HG02970 (cell line): ENCODE measurements around the gene HAL.

ENCODE experiments used
- ATAC-seq: cut with Tn5 transposase; IDR thresholded peaks from one replicate; pipeline ENCODE4 v1.9.1; 2021; ENCODE audit warnings: mild to moderate bottlenecking, moderate library complexity, moderate number of reproducible peaks; ENCODE audit not compliant: unreplicated experiment, low FRiP score

The HAL gene

GRCh38 chr12:95996034-95996658, at the start of gene HAL:
HAL (minus strand) TSS chr12:95996344; CDS start chr12:95995910, 434 bp downstream.
- no peak for ATAC-seq

- no peak for ATAC-seq
Observed at GRCh38 chr12:96045566-96045965, 49.4 kb upstream of the HAL start.

GRCh38 chr12:96044943-96045290, 48.8 kb upstream of the HAL start:
- no peak for ATAC-seq

DNA sequence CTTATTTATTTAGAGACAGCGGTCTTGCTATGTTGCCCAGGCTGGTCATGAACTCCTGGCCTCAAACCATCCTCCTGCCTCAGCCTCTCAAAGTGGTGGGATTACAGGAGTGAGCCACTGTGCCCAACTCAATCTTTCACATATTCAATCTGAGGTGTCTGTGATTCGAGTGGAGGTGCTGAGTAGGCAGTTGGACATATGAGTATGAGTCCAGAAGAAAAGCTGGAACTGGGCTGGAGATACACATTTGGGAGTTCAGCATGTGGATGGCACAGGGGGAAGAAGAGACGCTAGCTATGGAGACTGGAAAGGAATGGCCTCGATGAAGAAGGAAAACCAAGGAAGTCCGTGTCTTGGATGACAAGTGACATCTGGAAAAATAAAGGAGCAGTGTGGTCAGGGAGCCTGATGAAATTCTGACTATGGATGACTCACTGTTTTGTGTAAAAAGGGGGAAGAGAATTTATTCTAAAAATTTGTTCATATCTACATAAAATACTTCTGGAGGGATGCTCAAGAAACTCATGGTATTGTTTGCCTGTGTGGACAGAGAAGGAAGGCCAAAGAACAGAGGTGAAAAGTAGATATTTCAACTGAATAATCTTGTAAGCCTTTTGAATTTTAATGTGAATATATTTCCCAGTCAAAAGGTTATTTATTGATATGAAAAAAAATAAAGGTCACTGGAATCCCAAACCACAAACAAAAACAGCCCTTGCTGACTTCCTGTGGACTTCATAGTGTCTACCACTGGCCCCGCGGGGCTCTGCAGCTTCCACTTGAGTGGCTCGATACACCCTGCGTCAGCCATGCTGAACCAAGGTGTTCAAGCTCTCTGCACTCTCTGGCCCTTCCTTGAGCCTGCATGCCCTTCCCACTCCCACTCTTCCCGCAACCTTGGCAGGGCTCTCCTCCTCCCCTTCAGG, 48.1 kb upstream of the HAL start:
- ATAC-seq: no peak

GRCh38 chr12:96041181-96041580, 45.0 kb upstream of the HAL start:
- ATAC-seq: no peak

DNA sequence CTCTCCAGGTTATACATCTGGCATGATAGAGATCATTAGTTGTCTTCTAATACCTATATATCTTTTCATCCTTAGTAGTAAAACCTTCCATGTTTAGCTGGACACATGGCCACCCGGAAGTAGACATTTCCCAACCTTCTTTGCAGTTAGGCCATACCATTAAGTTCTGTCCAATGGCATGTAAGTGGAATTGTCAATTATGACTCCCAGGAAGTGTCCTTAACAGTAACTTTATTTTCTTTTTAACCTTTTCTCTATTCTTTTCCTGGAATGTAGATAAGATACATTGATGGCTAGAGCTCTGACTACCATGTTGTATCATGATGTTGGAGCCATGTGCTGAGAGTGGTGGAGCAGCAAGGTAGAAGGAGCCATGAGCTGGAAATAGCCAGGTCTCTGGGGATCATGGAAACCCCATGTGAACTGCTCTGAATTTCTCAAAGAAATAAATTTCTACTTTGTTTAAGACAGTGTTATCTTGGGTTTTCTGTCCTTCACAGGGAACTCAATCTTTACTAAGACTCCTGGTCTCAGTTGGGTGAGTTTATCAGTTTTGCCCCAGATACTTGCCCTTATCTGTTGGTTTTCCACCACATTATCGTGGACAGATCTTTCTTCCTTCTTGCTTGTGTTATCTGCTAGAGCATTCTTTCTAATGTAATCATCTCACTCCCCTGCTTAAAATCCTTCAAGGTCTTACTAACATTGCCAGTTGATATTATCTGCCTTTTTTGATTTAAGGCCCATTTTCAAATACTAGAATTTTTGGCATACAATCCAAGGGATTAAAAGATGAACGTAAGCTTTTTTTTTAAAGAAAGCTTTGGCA, 44.4 kb upstream of the HAL start:
- no peak for ATAC-seq

DNA sequence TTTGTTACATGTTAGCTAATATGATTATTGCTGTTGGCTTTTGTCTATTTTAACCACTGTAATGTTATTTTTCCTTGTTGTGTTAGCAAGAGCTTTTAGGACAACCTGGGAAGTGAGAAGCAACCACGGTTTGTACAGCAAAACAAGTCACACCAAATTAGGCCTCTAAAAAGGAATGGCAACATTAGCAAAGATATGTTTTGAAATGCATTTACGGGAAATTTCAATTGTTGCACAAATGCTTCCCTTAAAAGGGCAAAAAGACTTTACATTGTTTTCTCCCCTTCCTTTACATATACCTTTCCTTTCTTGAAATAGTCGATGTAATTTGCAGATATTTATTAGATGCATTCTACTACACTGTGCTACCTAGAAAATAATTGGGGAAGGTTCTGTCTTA, 43.4 kb upstream of the HAL start:
- no peak for ATAC-seq

DNA sequence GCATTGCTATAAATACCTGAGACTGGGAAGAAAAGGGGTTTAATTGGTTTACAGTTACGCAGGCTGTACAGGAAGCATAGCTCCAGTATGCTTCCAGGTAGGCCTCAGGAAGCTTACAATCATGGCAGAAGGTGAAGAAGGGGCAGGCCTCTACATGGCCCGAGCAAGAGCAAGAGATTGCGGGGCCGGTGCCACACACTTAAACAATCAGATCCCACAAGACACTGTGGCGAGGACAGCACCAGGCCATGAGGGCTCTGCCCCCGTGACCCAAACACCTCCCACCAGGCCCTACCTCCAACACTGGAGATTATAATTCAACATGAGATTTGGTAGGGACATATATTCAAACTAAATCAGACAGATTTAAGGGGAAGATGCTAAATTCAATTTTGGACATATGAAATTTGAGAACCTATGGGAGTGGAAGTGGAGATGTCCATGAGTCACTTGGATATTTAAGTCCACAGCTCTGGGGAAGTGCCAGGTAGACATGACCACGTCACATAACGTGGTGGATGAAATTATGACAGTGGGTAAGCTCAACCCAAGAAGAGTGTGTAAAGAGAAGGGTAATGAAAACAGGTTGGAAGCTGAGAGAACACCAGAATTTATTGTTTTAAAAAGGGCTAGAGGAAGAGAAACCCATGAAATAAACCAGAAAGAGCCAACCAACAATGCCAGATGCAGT, 40.8 kb upstream of the HAL start:
- no peak for ATAC-seq

DNA sequence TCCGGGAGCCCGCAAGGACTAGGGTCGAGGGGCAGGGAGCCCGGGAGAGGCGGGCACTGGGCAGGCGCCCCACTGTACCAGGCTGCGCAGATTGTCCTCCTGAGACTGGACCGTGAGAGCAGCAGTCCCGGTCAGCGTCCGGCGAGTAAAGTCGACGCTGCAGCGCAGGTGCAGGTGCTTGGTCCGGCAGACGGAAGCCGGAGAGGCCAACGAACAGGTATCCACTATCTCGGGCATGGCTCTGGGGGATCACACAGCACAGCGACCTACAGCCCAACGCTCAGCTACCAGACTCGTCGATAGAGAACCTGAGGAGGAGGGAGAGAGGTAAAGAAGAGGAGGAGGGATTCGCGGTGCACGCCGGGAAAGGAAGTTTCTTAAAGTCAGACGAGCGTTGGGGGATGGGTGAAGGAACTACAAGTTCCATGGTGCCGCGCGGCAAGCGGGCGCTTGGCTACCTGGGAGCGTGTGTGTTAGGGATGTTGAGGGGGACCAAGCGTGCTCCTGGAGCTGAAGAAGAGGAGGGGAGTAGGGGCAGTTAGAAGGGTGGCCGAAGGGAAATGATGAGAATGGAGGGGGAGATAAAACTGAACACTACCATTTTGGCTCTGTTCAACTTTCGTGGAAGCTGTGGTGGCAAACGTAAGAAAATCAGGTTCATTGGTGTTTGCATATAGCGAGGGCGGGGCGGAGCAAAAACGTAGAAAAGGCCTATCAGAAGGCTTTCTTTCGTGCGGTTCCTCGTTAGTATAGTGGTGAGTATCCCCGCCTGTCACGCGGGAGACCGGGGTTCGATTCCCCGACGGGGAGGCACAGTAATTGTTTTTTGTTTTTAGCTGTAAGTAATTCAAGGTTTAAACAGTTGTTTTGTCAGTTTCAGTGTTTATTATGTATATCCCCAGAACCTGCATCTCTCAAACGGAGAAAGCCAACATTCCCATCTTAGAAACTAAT, 39.4 kb upstream of the HAL start, which contains the start of gene LTA4H:
Gene LTA4H, minus strand, starts transcription at position 305 of the 954 bp plus-strand sequence. Its CDS starts 68 bp downstream, at position 237.
- ATAC-seq: peak; percentile 98

DNA sequence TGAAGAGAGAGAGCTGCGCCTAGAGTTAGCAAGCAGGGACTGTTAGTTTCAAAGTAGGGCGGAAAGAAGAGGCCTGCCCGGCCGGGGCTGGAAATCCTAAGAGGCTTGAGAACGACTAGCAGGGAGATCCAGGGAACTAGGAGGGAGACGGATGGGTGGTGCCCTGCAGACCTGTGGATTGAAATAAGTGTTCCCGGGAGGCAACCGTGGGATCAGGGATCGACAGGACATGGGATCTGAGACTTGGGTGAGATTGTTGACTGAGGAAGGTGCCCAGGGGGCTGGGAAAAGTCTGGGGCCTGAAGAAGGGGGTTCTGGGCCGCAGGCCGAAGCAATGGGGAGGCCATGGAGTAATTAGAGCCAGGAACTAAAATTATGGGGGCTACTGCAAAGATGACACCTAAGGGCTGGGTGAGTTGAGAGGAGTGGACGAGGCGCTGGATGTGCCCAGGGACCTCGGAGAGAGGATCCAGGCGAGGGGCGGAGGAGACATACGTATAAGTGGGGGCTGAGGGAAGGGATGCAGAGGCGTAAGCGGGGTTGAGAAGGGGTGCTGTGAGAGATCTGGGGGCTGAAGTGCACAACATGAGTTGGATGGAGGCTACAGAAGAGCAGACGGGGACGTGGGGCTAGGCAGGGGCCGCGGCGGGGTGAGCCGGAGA, 38.6 kb upstream of the HAL start:
- no peak for ATAC-seq

- ATAC-seq: no peak
Observed at GRCh38 chr12:96033549-96034389, 37.6 kb upstream of the HAL start.

DNA sequence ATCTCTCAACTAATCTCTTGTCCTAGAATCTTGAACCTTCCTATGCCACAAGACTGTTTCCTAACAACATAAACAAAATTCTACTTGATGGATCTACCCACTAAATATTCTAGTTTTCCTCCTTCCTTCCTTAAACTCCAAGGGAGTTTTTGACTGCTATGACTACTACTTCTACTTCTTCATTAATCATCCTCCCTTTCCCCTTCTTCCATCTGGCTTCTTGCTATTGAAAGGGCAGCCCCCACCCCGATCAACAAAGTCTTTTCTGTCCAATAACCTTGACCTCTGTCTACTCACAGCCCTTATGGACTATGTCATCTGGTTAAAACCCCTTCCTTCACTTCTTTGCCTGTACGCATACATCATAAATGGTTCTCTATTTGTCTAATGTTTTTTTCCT, 33.7 kb upstream of the HAL start:
- ATAC-seq: no peak

DNA sequence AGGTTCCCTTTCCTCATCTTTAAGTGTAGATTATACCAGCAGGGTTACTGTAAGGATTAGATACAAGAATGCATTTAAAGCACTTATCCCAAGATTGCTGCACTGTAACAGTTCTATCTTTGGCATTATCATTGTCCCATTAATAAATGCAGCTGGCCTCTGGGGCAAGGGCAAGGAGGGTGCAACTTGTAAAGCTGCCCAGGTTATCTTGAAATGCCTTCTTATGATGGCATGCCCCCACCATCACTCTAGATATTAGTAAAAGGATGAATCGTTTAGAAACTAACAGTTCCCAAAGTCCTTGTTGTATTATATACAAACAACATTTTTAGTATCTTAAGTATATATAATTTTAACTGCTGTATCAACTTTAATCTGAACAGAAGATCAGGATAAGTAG, 32.4 kb upstream of the HAL start:
- ATAC-seq: no peak

DNA sequence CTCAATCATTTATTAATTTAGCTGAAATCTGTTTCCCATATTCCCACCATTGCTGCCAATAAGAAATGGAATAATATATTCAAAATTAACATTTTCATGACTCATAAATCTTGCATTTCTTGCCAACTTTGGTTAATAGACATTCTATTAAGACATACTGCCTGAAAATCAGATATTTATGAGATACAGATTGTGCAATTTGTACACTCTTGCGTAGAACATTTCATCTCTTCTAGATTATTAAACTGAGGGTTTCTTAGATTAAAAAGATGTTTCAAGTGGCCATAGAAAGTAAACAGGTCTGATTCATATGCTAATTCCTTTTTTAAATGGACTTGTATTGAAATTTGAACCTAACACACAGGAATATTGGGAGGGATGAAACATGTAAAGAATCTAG, 30.2 kb upstream of the HAL start:
- no peak for ATAC-seq

- no peak for ATAC-seq
Observed at GRCh38 chr12:96025518-96025917, 29.4 kb upstream of the HAL start.

DNA sequence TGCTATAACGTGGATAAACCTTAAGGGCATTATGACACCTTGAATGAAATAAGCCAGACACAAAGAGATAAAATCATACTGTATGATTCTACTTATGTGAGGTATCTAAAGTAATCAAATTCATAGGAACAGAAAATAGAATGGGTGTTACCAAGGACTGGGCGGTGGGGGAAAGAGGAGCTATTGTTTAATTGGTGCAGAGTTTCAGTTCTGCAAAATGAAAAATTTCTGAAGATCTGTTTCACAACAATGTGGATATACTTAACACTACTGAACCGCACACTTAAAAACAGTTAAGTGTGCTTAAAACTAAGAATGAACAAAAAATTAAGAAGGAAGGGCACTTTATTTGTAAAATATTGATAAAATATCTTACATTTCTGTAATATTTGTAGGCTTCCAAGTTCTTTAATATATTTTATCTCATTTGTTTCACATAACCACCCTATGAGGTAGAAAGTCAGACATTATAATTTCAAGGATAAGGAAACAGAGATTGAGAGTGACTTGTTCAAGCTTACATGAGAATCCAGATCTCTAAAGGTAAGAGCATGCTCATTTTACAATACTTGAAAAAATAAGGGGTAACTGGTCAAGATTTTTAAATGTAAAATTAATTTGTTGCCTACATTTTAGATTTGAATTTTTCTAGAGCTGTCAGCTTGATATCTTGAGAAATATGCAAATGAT, 24.3 kb upstream of the HAL start:
- no peak for ATAC-seq

GRCh38 chr12:96015672-96016071, 19.5 kb upstream of the HAL start:
- ATAC-seq: no peak
